Glutamatergic neuron (in vitro differentiated cells): ENCODE data around the gene ZMIZ1. TPM values are rescaled to one million over a fixed set of nuclear protein-coding genes. Genes with fewer than 3 reads are reported as not detected.
A peak's percentile ranks its signal among the peaks of the same experiment; 100 is the strongest.

Experiments used
- DNase-seq: peaks from one replicate; pipeline ENCODE4 v3.0.0; 2022
- H3K27ac Mint-ChIP-seq: one replicate; pipeline ENCODE4 v1.8.0; 2020; ENCODE audit warnings: mild to moderate bottlenecking, mixed read lengths, inconsistent platforms; ENCODE audit not compliant: unreplicated experiment
- H3K27me3 Mint-ChIP-seq: one replicate; pipeline ENCODE4 v1.8.0; 2020; ENCODE audit warnings: mild to moderate bottlenecking, moderate library complexity, mixed read lengths, inconsistent platforms; ENCODE audit not compliant: unreplicated experiment
- H3K36me3 Mint-ChIP-seq: one replicate; pipeline ENCODE4 v1.8.0; 2020; ENCODE audit warnings: mild to moderate bottlenecking, mixed read lengths, inconsistent platforms; ENCODE audit not compliant: unreplicated experiment
- H3K4me1 Mint-ChIP-seq: one replicate; pipeline ENCODE4 v1.8.0; 2020; ENCODE audit warnings: mild to moderate bottlenecking, low read depth, mixed read lengths, inconsistent platforms; ENCODE audit not compliant: unreplicated experiment
- H3K4me3 Mint-ChIP-seq: one replicate; pipeline ENCODE4 v1.8.0; 2020; ENCODE audit warnings: mild to moderate bottlenecking, mixed read lengths, inconsistent platforms; ENCODE audit not compliant: unreplicated experiment
- H3K9me3 Mint-ChIP-seq: one replicate; pipeline ENCODE4 v1.8.0; 2020; ENCODE audit warnings: mild to moderate bottlenecking, moderate library complexity, mixed read lengths, inconsistent platforms; ENCODE audit not compliant: unreplicated experiment
- total RNA-seq: library from RNA; stranded (reverse); fragmentation: NEBNext Ultra II Directional; extraction: Animal tissue kit (Norgen Biotek cat#: 25700); gene quantifications from one replicate; pipeline ENCODE4 v1.2.1, GENCODE V29; 2021; ENCODE audit not compliant: unreplicated experiment
- TF ChIP-seq, protein P1 (sequence below): fragments of 200-600 bp; sonication (generic); IDR thresholded peaks from one replicate; pipeline ENCODE4 v1.5.0; 2021; ENCODE audit not compliant: partially characterized antibody, unreplicated experiment

The ZMIZ1 gene
- total RNA-seq, 1 donor from 2014 or later, result 230 TPM

DNA sequence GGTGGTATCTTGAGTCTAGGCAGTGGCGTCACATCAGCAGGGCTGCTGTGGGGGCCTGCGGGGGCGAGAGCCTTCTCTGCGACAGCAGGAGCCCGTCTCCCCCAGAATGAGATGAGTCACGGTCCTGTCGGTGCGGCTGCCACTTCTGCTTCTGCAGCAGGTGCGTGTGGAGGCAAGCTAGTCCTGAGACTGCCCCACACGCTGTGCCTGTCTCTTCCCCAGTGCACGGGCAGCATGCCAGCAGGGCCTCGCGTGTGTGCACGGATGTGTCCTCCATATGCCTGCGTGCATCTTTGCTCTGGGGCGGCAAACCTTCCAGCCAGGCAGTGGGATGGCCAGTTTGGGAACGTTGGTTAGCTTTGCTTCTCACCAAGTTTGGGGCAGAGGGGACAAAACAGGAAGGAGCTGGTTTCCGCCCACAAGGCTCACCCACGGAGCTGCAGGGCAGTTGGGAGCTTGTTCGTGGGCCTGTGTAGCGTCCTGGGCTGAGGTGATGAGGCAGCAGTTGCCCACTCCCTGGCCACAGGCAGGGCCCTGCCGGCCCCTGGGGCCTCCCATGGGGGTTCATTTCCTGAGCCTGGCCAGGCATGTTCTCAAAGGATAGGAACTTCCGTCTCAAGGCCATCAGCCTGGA lies 217.7 kb downstream of the ZMIZ1 start:
- TF ChIP-seq, protein P1, sequence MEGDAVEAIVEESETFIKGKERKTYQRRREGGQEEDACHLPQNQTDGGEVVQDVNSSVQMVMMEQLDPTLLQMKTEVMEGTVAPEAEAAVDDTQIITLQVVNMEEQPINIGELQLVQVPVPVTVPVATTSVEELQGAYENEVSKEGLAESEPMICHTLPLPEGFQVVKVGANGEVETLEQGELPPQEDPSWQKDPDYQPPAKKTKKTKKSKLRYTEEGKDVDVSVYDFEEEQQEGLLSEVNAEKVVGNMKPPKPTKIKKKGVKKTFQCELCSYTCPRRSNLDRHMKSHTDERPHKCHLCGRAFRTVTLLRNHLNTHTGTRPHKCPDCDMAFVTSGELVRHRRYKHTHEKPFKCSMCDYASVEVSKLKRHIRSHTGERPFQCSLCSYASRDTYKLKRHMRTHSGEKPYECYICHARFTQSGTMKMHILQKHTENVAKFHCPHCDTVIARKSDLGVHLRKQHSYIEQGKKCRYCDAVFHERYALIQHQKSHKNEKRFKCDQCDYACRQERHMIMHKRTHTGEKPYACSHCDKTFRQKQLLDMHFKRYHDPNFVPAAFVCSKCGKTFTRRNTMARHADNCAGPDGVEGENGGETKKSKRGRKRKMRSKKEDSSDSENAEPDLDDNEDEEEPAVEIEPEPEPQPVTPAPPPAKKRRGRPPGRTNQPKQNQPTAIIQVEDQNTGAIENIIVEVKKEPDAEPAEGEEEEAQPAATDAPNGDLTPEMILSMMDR, result no peak
- peak overlapping the region; percentile 38 for H3K27ac Mint-ChIP-seq

DNA sequence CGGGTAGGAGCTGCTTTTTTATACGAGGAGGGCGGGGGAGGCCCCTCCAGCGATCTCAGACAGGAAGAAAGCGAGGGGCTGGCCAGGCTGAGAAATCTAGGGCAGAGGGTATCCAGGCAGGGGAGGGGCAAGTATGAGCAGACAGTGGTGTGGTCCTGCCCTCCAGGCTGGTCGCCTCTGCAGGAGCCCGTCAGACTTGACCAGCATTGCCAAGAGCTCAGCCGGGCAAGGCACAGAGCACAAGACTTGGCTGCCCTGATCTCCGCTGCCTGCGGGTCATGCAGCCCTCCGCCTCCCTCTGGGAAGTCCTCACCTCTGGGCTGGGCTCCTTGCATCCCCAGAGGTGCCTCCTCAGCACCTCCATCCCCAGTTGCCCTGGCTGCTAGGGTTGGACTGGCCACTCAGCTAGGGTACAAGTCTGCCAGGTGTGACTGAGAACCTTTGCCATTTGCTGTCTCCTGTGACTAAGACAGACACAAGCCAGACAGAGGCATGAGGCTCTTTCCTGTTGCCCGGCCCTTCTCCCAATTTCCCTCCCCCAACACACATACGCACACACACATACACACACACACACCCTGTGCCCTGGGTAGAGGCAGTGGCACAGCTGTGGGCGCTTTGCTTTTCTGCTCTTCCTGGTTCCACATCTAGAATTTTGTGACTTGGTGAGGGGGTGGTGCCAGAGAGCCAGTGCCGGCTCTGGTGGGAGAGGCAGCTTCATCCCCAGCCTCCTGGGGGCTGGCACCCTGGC lies 219.4 kb downstream of the ZMIZ1 start:
- peaks cover 31% of the 10 kb centered on the region for H3K4me1 Mint-ChIP-seq
- DNase-seq, result no peak
- H3K27ac Mint-ChIP-seq, result peak overlapping the region; percentile 88
- H3K9me3 Mint-ChIP-seq, result peaks cover 39% of the 10 kb centered on the region
- TF ChIP-seq, protein P1, result no peak
- H3K27me3 Mint-ChIP-seq, result peaks cover 32% of the 10 kb centered on the region
- no peak overlapping the region for H3K4me3 Mint-ChIP-seq
- peaks cover 4% of the 10 kb centered on the region for H3K36me3 Mint-ChIP-seq

More for the DNA sequence above, 217.7 kb downstream of the ZMIZ1 start:
- no peak for DNase-seq
- Mint-ChIP-seq H3K27me3 (peaks cover 36% of the 10 kb centered on the region), H3K4me3 (no peak overlapping the region), H3K9me3 (peaks cover 41% of the 10 kb centered on the region), H3K36me3 (peaks cover 4% of the 10 kb centered on the region), H3K4me1 (peaks cover 46% of the 10 kb centered on the region)

DNA sequence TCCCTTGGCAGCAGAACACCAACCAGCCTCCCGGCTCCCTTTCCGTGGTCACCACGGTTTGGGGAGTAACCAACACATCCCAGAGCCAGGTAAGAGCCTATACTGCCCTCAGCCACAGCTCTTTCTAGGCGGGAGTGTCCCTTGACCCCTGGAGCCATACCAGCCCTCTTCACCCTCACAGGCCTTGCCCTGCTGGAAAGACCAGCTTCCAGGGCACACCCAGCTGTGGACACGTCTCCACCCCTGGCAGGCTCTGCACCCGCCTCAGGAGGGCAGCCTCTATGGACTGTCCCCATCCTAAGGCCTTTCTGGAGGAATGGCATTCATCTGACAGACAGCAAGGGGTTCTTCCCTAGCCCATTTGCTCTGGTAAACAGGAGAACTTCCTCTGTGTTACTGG lies 221.0 kb downstream of the ZMIZ1 start:
- no peak for DNase-seq
- Mint-ChIP-seq H3K27me3 (peaks cover 33% of the 10 kb centered on the region), H3K27ac (peak overlapping the region; percentile 72), H3K4me3 (no peak overlapping the region), H3K9me3 (peaks cover 42% of the 10 kb centered on the region), H3K4me1 (peaks cover 29% of the 10 kb centered on the region), H3K36me3 (peaks cover 4% of the 10 kb centered on the region)
- TF ChIP-seq, protein P1, result no peak

DNA sequence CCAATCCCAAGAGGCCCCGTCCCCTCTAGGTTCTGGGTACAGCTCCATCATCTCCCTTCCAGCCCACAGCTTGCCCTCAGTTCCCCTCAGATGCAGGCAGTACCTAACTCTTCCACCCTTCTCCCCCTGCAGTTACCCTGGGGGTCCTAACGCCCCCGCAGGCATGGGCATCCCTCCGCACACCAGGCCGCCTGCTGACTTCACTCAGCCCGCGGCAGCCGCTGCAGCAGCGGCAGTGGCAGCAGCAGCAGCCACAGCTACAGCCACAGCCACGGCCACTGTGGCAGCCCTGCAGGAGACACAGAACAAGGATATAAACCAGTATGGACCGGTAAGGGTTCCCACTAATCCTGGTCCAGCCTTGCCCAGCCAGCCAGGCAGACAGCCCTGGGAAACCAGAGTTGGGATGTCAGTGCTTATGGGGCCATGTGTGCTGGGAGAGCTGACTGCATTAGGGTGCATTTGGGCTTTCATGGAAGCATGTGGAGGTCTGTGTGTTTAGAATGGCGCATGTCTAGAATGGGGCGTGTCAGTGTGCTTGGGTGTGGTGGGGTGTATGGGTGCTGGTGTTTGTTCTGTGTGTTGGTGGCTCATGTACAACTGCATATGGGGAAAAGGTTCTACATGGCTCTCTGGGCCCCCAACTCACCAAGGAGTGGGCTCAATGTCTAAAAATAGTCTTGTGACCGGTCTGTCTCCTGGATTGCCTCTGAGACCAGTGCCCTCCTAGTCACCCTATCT lies 223.4 kb downstream of the ZMIZ1 start:
- DNase-seq, result no peak
- TF ChIP-seq, protein P1, result no peak
- peak overlapping the region; percentile 34 for H3K27ac Mint-ChIP-seq
- H3K36me3 Mint-ChIP-seq, result peaks cover 4% of the 10 kb centered on the region
- H3K4me3 Mint-ChIP-seq, result no peak overlapping the region
- H3K9me3 Mint-ChIP-seq, result peaks cover 46% of the 10 kb centered on the region
- peaks cover 30% of the 10 kb centered on the region for H3K27me3 Mint-ChIP-seq
- peaks cover 14% of the 10 kb centered on the region for H3K4me1 Mint-ChIP-seq
